IMR-90 (cell line): ENCODE results near the gene MALSU1. TPM values are rescaled to one million over a fixed set of nuclear protein-coding genes. Genes with fewer than 3 reads are reported as not detected.

Source experiments
- ATAC-seq: fragments of 200-7000 bp; cut with Tn5 transposase; 2 replicates; pipeline ENCODE4 v1.9.1; 2020; ENCODE audit warnings: low read depth, mild to moderate bottlenecking, moderate library complexity
- BruUV-seq: library from RNA; stranded (reverse); fragments of 400-500 nt; replicated peaks from 2 replicates; lab custom pipeline; 2021; lab: Mats Ljungman, UMichigan
- CTCF ChIA-PET: fragments of 300-600 bp; formaldehyde crosslinking; extraction: SDS; loops from one replicate; lab custom pipeline; 2021; ENCODE audit warnings: antibody characterized with exemption; lab: Yijun Ruan, JAX
- POLR2A ChIA-PET: fragments of 300-600 bp; sonication (Branson Sonifier 250); formaldehyde crosslinking; loops from one replicate; lab custom pipeline; 2022; ENCODE audit warnings: antibody characterized with exemption; ENCODE audit not compliant: unreplicated experiment; lab: Charles Lee
- DNase-seq: peaks from one replicate; pipeline ENCODE4 v3.0.0; 2013
- H2AFZ ChIP-seq: replicated peaks from 2 replicates; pipeline ENCODE3; 2013; ENCODE audit warnings: low read length, mild to moderate bottlenecking; ENCODE audit not compliant: poor library complexity
- H2AK5ac ChIP-seq: 2 replicates; pipeline ENCODE4 v1.6.1; 2013; ENCODE audit warnings: low read depth, low read length, inconsistent platforms
- H2AK9ac ChIP-seq: replicated peaks from 2 replicates; pipeline ENCODE3; 2013; ENCODE audit warnings: mild to moderate bottlenecking, low read depth, low read length, moderate library complexity; ENCODE audit not compliant: poor library complexity
- H2BK120ac ChIP-seq: 2 replicates; pipeline ENCODE4 v1.6.1; 2013; ENCODE audit warnings: low read depth, low read length, inconsistent platforms
- H2BK15ac ChIP-seq: 3 replicates; pipeline ENCODE4 v1.6.1; 2013; ENCODE audit warnings: low read depth, low read length, inconsistent platforms
- H2BK20ac ChIP-seq: 2 replicates; pipeline ENCODE4 v1.6.1; 2013; ENCODE audit warnings: low read depth, mild to moderate bottlenecking, inconsistent platforms, low read length, moderate library complexity
- H2BK5ac ChIP-seq: 2 replicates; pipeline ENCODE4 v1.6.1; 2013; ENCODE audit warnings: mild to moderate bottlenecking, low read depth, low read length, inconsistent platforms; ENCODE audit not compliant: poor library complexity, severe bottlenecking
- H3K14ac ChIP-seq: replicated peaks from 2 replicates; pipeline ENCODE4 v1.6.1; 2013; ENCODE audit warnings: low read depth, low read length, inconsistent platforms
- H3K18ac ChIP-seq: 2 replicates; pipeline ENCODE4 v1.6.1; 2013; ENCODE audit warnings: low read depth, low read length, control low read depth
- H3K23ac ChIP-seq: 2 replicates; pipeline ENCODE4 v1.6.1; 2013; ENCODE audit warnings: low read depth, low read length, inconsistent platforms
- H3K27ac ChIP-seq: 2 replicates; pipeline ENCODE4 v1.5.1; 2013; ENCODE audit warnings: mild to moderate bottlenecking, control low read depth, low read length; ENCODE audit not compliant: insufficient read depth
- H3K27me3 ChIP-seq: 2 replicates; pipeline ENCODE4 v1.6.1; 2013; ENCODE audit warnings: low read length; ENCODE audit not compliant: control insufficient read depth, insufficient read depth
- H3K36me3 ChIP-seq: 2 replicates; pipeline ENCODE4 v1.6.1; 2013; ENCODE audit warnings: low read length, mixed read lengths; ENCODE audit not compliant: control insufficient read depth, insufficient read depth
- H3K4ac ChIP-seq: 2 replicates; pipeline ENCODE4 v1.6.1; 2013; ENCODE audit warnings: low read depth, low read length, inconsistent platforms
- H3K4me1 ChIP-seq: 2 replicates; pipeline ENCODE4 v1.6.1; 2013; ENCODE audit warnings: low read length, mixed read lengths; ENCODE audit not compliant: control insufficient read depth, insufficient read depth
- H3K4me2 ChIP-seq: 2 replicates; pipeline ENCODE4 v1.6.1; 2013; ENCODE audit warnings: low read depth, mild to moderate bottlenecking, control low read depth, low read length, moderate library complexity
- H3K4me3 ChIP-seq: 2 replicates; pipeline ENCODE4 v1.5.1; 2013; ENCODE audit warnings: low read depth, mild to moderate bottlenecking, control low read depth, low read length, moderate library complexity; ENCODE audit not compliant: insufficient read depth
- H3K56ac ChIP-seq: 2 replicates; pipeline ENCODE4 v1.6.1; 2013; ENCODE audit warnings: low read length, inconsistent platforms; ENCODE audit not compliant: insufficient read depth; ENCODE audit errors: extremely low read depth
- H3K79me1 ChIP-seq, 2 experiments: 2 replicates each; pipeline ENCODE4 v1.6.1; 2013; ENCODE audit warnings: low read length in 2 of 2, inconsistent platforms in 1 of 2, low read depth in 1 of 2
- H3K9ac ChIP-seq: 2 replicates; pipeline ENCODE4 v1.6.1; 2013; ENCODE audit warnings: low read depth, low read length, control low read depth
- H3K9me1 ChIP-seq: 2 replicates; pipeline ENCODE4 v1.6.1; 2013; ENCODE audit warnings: low read length, inconsistent platforms; ENCODE audit not compliant: insufficient read depth
- H3K9me3 ChIP-seq: 2 replicates; pipeline ENCODE4 v1.6.1; 2013; ENCODE audit warnings: low read length; ENCODE audit not compliant: control insufficient read depth, insufficient read depth
- H4K20me1 ChIP-seq: 2 replicates; pipeline ENCODE4 v1.6.1; 2013; ENCODE audit warnings: low read length, inconsistent platforms; ENCODE audit not compliant: insufficient read depth
- H4K5ac ChIP-seq: 2 replicates; pipeline ENCODE4 v1.6.1; 2013; ENCODE audit warnings: mild to moderate bottlenecking, low read depth, low read length, control low read depth
- H4K8ac ChIP-seq, 2 experiments: 2 replicates each; pipeline ENCODE4 v1.6.1; 2013; ENCODE audit warnings: low read depth in 2 of 2, low read length in 2 of 2, control low read depth in 1 of 2, inconsistent platforms in 1 of 2
- H4K91ac ChIP-seq: 2 replicates; pipeline ENCODE4 v1.6.1; 2013; ENCODE audit warnings: low read depth, low read length, inconsistent platforms; ENCODE audit not compliant: insufficient read depth
- BHLHE40 ChIP-seq: fragments of 150-350 bp; IDR thresholded peaks from 2 replicates; pipeline ENCODE4 v1.6.1; 2016; ENCODE audit warnings: mild to moderate bottlenecking, low read depth, low read length
- CEBPB ChIP-seq: IDR thresholded peaks from 2 replicates; pipeline ENCODE4 v1.6.1; 2012; ENCODE audit warnings: low read depth, low read length, improper control_type of control experiment
- CHD1 ChIP-seq: IDR thresholded peaks from 2 replicates; pipeline ENCODE4 v1.6.1; 2012; ENCODE audit warnings: low read depth, low read length, improper control_type of control experiment
- FOS ChIP-seq: fragments of 150-350 bp; IDR thresholded peaks from 2 replicates; pipeline ENCODE4 v1.6.1; 2016; ENCODE audit warnings: low read depth, low read length
- MAFK ChIP-seq: IDR thresholded peaks from 2 replicates; pipeline ENCODE4 v1.6.1; 2012; ENCODE audit warnings: low read depth, low read length, improper control_type of control experiment
- MAZ ChIP-seq: IDR thresholded peaks from 2 replicates; pipeline ENCODE4 v1.6.1; 2012; ENCODE audit warnings: low read depth, mild to moderate bottlenecking, low read length, improper control_type of control experiment, moderate library complexity, borderline replicate concordance
- MXI1 ChIP-seq: IDR thresholded peaks from 2 replicates; pipeline ENCODE4 v1.6.1; 2012; ENCODE audit warnings: low read depth, mild to moderate bottlenecking, low read length, moderate library complexity, borderline replicate concordance
- POLR2A ChIP-seq: IDR thresholded peaks from 2 replicates; pipeline ENCODE4 v1.6.1; 2012; ENCODE audit warnings: mild to moderate bottlenecking, low read depth, low read length
- RAD21 ChIP-seq: IDR thresholded peaks from 2 replicates; pipeline ENCODE4 v1.6.1; 2012; ENCODE audit warnings: low read length, improper control_type of control experiment
- RCOR1 ChIP-seq: IDR thresholded peaks from 2 replicates; pipeline ENCODE4 v1.6.1; 2012; ENCODE audit warnings: mild to moderate bottlenecking, low read length, improper control_type of control experiment; ENCODE audit not compliant: insufficient replicate concordance
- RFX5 ChIP-seq: IDR thresholded peaks from 2 replicates; pipeline ENCODE4 v1.8.0; 2012; ENCODE audit warnings: low read depth, mild to moderate bottlenecking, low read length, moderate library complexity
- WGBS, 2 experiments: methylation state at CpG; one replicate each; pipeline versions ENCODE4 v1.1.5 to v1.1.7; 2013; ENCODE audit warnings: missing lambda C conversion rate in 2 of 2; ENCODE audit not compliant: insufficient read length in 1 of 2; ENCODE audit errors: extremely low coverage in 2 of 2; 5-methylcytosine and 5-hydroxymethylcytosine counted together
- dilution Hi-C: fragments of 300-500 bp; cut with HindIII; formaldehyde crosslinking; loops from one replicate; pipeline ENCODE4 v1.14.3; 2018; ENCODE audit warnings: low sequenced_read_pairs; ENCODE audit not compliant: unreplicated experiment
- in situ Hi-C: fragments of 300-500 bp; cut with MboI; formaldehyde crosslinking; loops from 3 replicates; pipeline ENCODE4 v1.14.3; 2019; ENCODE audit warnings: low sequenced_read_pairs, inconsistent platforms, mixed read lengths
- intact Hi-C: fragments of 100-400 bp; cut with micrococcal nuclease; formaldehyde crosslinking; loops from 2 replicates; pipeline ENCODE4 v1.10.0; 2022
- polyA plus RNA-seq, 3 experiments: library from polyadenylated mRNA; depleted of rRNA; stranded (reverse); fragments of >200 nt; gene quantifications; 2 replicates each; pipeline ENCODE4 v1.2.3, GENCODE V29; 2012; ENCODE audit warnings: low replicate concordance in 1 of 3
- total RNA-seq: library from RNA; depleted of rRNA; stranded (reverse); fragments of >200 nt; gene quantifications from 2 replicates; pipeline ENCODE4 v1.2.3, GENCODE V29; 2012
- TF ChIP-seq, protein P1 (sequence below): conservative IDR thresholded peaks from 2 replicates; pipeline ENCODE4 v1.5.1; 2012; ENCODE audit warnings: mild to moderate bottlenecking, low read depth, low read length, improper control_type of control experiment
- TF ChIP-seq, protein P2 (sequence below): fragments of 150-350 bp; IDR thresholded peaks from 2 replicates; pipeline ENCODE4 v1.6.1; 2016; ENCODE audit warnings: low read depth, mild to moderate bottlenecking, low read length, moderate library complexity, borderline replicate concordance
- TF ChIP-seq, protein P3 (sequence below): fragments of 150-350 bp; IDR thresholded peaks from 2 replicates; pipeline ENCODE4 v1.6.1; 2017; ENCODE audit warnings: mild to moderate bottlenecking, antibody characterized with exemption, low read length, low read depth

Gene MALSU1
- total and polyA plus RNA-seq, 2 of the 4 experiments (the other 2 are of a cell fraction): 30.5 to 36.0 TPM

DNA sequence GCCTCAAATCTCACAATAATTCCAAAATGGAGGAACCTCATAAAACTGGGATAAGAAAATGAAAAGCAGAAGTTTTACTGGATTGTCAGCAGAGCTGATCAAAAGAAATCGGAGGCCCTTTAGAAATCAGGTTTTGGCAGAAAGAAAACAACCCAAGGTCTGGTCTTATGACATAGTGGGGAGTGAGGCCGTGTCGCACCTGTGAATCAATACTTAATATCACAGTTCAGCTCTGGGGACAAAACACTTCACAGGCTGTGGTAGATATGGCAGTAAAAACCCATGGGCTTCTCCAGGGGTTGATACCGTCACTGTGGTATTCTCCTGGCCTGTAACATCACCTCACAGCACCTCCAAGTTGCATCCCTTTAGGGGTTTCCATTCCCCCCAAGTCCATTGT lies 6.5 kb upstream of the MALSU1 start:
- dilution Hi-C loops (no loop called here), in situ Hi-C loops (no loop called here), intact Hi-C loops (no loop called here)
- Histone ChIP-seq H2BK120ac (no peak overlapping the region), H2AK5ac (no peak overlapping the region), H3K4ac (no peak overlapping the region), H3K18ac (no peak overlapping the region), H3K79me1 (no peaks in the 10 kb centered on the region), H3K9me3 (no peaks in the 10 kb centered on the region), H3K23ac (no peak overlapping the region), H4K20me1 (no peaks in the 10 kb centered on the region), H2BK15ac (no peak overlapping the region), H3K27ac (no peak overlapping the region), H3K14ac (no peak overlapping the region), H4K5ac (no peak overlapping the region), H3K27me3 (no peaks in the 10 kb centered on the region), H2AK9ac (no peak overlapping the region), H4K91ac (no peak overlapping the region), H4K8ac (no peak overlapping the region), H3K9me1 (peaks cover 2% of the 10 kb centered on the region; the same call in 1 of the 2 replicates), H2BK20ac (no peak overlapping the region), H3K4me1 (no peaks in the 10 kb centered on the region), H3K36me3 (no peaks in the 10 kb centered on the region), H3K56ac (no peak overlapping the region), H2AFZ (peak overlapping the region; percentile 63), H3K4me2 (no peak overlapping the region), H3K9ac (no peak overlapping the region), H3K4me3 (no peak overlapping the region), H2BK5ac (no peak overlapping the region)
- no TSS peak for BruUV-seq
- CTCF ChIA-PET: no interaction called here
- TF ChIP-seq POLR2A (no peak), MAZ (no peak), CEBPB (no peak), FOS (no peak), MXI1 (no peak), RFX5 (no peak), CHD1 (no peak), RCOR1 (no peak), RAD21 (no peak), MAFK (no peak), BHLHE40 (no peak)
- TF ChIP-seq, protein P1, sequence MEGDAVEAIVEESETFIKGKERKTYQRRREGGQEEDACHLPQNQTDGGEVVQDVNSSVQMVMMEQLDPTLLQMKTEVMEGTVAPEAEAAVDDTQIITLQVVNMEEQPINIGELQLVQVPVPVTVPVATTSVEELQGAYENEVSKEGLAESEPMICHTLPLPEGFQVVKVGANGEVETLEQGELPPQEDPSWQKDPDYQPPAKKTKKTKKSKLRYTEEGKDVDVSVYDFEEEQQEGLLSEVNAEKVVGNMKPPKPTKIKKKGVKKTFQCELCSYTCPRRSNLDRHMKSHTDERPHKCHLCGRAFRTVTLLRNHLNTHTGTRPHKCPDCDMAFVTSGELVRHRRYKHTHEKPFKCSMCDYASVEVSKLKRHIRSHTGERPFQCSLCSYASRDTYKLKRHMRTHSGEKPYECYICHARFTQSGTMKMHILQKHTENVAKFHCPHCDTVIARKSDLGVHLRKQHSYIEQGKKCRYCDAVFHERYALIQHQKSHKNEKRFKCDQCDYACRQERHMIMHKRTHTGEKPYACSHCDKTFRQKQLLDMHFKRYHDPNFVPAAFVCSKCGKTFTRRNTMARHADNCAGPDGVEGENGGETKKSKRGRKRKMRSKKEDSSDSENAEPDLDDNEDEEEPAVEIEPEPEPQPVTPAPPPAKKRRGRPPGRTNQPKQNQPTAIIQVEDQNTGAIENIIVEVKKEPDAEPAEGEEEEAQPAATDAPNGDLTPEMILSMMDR: no peak
- TF ChIP-seq, protein P2, sequence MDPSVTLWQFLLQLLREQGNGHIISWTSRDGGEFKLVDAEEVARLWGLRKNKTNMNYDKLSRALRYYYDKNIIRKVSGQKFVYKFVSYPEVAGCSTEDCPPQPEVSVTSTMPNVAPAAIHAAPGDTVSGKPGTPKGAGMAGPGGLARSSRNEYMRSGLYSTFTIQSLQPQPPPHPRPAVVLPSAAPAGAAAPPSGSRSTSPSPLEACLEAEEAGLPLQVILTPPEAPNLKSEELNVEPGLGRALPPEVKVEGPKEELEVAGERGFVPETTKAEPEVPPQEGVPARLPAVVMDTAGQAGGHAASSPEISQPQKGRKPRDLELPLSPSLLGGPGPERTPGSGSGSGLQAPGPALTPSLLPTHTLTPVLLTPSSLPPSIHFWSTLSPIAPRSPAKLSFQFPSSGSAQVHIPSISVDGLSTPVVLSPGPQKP: no peak
- TF ChIP-seq, protein P3, sequence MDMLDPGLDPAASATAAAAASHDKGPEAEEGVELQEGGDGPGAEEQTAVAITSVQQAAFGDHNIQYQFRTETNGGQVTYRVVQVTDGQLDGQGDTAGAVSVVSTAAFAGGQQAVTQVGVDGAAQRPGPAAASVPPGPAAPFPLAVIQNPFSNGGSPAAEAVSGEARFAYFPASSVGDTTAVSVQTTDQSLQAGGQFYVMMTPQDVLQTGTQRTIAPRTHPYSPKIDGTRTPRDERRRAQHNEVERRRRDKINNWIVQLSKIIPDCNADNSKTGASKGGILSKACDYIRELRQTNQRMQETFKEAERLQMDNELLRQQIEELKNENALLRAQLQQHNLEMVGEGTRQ: no peak
- POLR2A ChIA-PET: no interaction called here
- ATAC-seq: no peak
- no CpG with 5 or more reads among the region's 4 CpGs for WGBS, 2 experiments
- no peak for DNase-seq
